ENCODE data around the gene CSNK2A2.

Gene CSNK2A2

DNA sequence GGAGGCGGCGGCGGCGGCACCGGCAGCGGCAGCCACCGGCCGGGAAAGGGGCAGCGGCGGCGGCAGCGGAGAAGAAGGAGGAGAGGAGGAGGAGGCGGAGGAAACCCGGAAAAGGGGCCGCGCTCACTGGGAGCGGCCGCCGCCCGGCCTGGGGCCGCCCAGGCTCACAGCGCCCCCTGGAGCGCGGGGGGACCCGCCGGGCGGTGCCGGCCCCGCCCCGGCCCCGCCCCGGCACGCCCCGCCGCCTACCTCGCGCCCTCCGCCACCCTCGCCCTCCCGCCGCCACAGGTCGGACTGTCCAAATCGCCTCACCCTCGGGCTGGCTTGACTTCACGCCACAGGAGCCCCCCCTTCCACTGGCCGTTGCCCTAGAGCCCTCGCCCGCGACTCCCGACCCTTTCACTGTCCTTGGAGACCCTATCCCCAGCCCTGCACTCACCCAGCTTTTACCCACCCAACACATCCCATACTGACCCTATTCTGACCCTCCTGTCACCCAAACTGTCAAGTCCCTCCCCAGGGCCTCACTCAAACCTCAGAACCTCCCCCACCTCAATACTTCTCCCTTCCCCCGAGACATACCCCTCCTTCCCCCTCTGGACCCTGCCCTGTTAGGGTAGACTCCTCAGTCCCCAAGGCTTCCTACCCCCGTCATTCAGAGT lies at the start of gene CSNK2A2:
TSS of gene CSNK2A2 (minus strand) at position 85 of the 662 bp plus-strand sequence. CDS start 370 bp downstream, outside the sequence.
- DNase-seq (ENCODE audit: low spot score) = peak; percentile 76

DNA sequence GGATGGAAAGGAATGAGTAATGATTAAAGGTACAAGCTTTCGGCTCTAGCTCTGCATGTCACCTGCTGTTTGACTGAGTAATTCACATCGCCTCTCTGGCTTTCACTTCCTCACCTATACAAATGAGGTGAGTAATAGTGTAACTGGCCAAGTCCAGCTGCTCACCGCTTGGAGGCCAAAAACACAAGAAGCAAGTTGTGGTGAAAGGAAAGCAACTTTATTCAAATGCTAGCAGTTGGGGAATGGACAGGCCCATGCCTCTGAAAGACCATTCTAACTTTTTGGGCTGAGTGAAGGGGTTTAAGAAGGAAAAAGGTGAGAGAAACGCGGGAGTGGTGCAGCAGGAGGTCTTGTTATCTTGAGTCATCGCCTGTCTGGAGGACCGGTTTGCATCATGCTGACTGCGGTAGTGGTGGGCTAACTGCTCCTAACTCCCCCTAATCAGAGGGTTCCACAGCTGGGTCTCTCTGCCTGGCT lies 45.7 kb upstream of the CSNK2A2 start:
- DNase-seq (ENCODE audit: low spot score) = no peak

DNA sequence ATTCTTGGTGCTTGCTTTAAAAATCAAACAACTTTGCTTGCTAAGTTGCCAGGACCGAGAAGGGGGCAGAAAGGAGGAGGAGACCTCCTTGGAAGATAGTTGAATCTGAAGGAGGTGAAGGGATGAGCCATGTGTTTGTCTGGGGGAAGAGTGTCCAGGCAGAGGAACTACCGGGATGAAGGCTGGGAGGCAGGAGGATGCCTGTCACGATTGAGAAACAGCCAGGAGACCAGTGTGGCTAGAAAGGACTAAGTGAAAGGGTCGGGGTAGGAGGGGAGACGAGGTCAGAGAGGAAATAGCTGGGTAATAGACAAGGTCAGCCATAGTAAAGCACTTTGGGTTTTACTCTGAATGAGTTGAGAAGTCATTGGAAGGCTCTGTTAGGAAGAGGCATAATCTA lies 38.9 kb upstream of the CSNK2A2 start:
- no peak for DNase-seq (ENCODE audit: low spot score)

DNA sequence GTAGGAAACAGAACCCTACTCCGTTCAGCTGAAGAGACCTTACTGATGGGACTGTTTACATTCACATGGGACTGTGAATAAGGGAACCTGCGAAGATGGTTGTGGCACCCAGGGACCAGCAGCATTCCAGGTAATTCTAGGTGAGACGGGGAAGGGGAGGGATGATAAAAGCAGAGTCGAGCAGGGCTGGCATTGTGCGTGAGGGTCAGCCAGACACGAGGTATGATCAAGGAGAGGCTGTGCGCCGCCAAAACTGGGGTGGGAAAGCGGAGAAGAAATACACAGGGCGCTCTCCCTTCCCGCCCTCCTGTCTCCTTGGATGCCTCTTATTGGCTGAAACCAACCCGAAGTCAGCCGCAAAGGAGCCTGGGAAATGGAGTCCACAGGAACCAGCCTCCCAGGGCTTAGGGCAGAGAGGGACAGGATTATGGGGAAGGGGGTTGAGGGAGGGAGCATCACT lies 38.4 kb upstream of the CSNK2A2 start:
- peak; percentile 88 for DNase-seq (ENCODE audit: low spot score)

DNA sequence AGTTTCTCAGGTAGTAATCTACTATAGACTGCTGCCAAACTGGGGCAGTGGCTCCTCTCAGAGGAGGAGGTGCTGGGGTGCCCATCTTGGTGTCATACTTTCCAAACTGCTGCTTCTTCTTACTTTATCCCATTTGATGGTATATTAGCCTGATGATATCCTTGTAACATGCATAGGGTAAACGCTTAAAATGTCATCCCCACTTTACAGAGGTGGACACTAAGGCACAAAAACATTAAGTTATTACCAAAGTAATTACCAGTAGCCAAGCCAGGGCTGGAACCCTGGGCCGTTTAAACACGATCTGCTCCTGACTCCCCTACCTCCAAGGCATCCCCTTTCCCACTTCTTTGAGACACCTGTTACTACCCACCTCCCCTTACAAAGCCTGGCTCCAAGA lies 37.8 kb upstream of the CSNK2A2 start:
- DNase-seq (ENCODE audit: low spot score) = no peak

DNA sequence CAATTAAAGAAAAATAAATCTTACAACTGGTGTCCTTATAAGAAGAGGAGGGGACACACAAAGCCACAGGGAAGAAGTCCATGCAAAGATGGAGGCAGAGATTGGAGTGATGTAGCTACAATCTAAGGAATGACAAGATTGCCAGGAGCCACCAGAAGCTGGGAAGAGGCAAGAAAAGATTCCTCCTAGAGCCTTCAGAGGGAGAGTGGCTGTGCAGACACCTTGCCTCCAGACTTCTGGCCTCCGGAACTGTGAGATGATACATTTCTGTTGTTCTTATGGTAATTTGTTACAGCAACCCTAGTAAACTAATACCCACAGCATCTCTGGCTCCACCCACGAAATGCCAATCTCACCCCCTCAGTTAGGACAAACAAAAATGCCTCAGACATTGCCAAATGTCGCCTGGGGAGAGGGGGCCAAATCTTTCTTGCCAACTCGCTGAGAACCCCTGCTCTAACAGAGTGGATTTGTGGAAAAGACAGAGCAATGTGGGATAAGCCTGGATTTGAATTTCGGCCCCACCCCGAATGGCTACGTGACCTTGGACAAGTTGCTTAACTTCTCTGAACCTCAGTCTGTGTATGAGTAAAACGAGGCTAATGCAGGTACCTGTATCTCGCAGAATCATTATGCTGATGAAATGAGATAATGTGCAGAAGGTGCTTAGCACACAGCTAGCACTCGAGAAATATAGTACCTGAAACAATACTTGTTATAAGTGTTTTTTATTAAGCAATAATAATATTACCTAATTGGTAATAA lies 37.1 kb upstream of the CSNK2A2 start:
- DNase-seq (ENCODE audit: low spot score) = no peak

DNA sequence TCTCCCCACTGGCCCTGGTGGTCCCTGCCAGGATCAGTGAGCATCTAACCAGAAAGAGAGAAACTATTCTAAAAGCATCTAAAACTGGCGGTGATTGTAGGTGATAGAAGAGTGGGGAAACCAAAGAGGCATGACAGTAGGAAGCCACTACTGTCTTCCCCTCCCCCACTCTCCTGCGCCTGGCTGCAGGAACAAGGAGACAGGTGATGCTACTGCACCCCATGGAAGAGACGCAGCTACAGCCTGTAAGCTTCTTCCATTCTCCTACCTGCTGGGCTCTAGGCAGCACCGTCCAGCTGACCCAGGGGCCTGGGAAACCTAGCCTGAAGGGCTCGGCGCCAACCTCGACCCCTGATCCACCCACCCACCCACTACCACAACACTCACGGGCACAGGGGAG lies 32.4 kb upstream of the CSNK2A2 start:
- no peak for DNase-seq (ENCODE audit: low spot score)

DNA sequence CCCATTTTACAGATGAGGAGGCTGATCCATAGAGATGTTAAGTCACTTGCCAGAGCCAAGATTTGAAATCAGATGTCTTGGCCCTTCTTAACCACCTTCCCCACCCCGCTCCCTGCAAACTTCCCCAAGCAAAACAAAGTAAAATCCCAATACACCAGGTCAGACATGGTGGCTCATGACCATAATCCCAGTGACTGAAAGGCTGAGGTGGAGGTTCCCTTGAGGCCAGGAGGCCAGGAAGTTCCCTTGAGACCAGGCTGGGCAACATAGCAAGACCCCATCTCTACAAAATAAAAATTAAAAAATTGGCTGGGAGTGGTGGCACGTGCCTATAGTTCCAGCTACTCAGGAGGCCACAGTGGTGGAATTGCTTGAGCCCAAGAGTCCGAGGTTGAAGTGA lies 28.9 kb upstream of the CSNK2A2 start:
- no peak for DNase-seq (ENCODE audit: low spot score)

DNA sequence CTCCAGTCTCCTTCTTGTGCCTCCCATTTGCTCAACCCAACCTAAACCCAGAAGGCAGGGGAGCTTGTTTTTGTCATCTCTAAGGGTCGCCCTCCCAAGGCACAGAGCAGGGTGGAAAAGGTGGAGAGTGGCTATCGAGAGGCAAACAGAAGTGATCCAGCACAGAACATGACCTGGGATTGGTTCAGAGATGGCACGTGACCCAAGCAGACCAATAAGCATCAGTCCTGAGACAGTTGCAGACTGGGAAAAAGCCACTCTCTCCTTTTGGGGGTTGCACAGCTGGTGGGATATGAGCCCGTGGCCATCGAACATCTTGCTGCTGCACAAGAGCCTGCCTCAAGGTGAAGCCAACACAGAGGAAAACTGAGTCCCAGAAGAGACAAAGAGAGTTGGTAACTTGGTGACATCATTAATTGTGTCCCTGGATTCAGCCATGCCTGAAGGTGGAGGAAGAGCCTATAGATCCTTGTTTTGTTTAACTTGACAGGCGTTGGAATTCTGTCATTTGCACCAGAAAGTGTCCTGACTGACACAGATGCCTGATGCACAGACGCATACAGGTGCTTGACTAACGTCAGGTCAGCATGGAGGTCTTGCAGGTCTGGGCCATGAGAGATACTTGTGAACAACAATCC lies 28.2 kb upstream of the CSNK2A2 start:
- no peak for DNase-seq (ENCODE audit: low spot score)

DNA sequence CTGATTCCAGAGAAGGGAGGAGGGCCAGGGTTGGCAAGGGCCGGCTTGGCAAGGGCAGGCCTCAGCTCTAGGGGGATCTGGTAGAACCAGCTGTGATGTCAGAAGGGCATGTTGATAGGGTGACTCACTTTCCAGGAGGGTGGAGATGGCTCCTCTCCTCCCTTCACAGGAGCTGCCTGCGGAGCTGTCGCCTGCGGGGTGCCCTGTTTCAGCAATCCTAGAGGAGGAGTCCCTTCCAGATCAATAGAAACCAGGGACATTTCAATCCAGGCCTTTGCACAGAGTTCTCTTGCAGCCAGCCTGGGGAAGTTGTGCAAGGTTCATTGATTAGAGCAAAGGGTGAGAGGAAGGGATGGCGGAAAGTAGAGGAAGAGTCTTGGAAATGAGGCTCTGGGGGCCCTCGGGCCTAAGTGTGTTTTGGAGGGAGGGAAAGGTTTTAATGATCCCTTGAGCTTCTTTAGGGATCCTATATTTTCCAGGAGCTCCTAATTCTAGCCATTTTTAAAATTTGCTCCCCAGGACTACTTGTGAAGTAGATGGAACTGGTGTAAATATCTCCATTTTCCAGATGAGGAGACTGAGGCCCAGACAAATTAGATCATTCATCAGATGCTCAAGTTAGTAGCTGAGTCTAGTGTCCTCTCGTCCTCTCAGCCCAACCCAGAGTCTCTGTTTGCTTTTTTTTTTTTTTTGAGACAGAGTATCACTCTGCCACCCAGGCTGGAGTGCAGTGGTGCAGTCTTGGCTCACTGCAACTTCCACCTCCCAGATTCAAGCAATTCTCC lies 24.8 kb upstream of the CSNK2A2 start:
- DNase-seq (ENCODE audit: low spot score) = no peak

DNA sequence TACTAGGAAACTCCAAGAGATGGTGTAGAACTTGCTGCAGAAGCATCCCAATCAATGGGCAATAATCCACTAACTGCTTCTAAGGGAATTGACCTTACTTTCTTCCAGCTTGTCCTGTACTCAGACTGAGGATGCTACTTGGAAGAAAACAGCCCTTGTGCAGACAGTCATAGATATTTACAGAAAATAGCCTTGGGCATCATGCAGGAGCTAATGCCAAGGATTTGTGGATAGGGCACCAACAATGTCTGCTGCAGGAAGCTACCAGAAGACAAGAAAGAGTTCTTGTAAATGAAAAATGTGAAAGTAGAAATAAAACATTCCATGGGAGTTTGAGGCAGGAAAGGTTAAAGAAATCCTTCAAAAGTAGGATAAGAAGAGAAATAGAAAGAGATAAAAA lies 21.5 kb upstream of the CSNK2A2 start:
- DNase-seq (ENCODE audit: low spot score) = no peak

DNA sequence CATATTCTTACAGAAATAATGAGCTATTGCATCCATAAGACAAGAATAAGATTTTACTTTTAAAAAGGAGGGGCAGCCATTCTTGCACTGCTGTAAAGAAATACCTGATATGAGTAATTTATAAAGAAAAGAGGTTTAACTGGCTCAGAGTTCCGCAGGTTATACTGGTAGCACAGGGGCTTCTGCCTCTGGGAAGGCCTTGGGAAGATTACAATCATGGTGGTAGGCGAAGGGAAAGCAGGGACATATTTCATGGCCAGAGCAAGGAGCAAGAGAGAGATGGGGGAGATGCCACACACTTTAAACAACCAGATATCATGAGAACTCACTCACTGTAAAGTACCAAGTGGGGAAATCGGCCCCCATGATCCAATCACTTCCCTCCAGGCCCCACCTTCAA lies 20.9 kb upstream of the CSNK2A2 start:
- DNase-seq (ENCODE audit: low spot score) = no peak

DNA sequence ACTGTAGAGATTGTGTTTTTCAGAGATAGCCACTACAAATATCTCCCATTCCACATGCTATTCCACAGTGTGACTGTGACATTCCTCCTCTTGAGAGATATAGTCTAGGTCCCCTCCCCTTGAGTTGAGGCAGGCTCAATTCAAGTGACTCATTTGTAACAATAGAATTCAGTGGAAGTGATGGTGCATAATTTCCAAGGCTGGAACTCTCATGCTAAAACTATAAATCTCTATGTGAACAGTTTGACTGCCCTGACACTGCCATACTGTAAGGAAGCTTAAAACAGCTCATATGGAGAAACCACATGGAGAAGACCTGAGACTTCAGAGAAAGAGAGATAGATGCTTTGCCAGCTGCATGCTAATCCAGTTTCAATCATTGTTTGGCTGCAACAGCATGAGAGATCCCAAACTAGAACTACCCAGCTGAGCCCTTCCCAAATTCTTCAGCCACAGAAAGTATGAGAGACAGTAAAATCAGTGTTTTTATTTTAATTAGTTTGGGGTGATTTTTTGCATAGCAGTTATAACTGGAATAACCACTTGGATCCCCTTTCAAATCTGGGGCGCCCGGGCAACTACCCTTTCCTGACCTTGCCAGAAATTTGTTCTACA lies 19.5 kb upstream of the CSNK2A2 start:
- no peak for DNase-seq (ENCODE audit: low spot score)

DNA sequence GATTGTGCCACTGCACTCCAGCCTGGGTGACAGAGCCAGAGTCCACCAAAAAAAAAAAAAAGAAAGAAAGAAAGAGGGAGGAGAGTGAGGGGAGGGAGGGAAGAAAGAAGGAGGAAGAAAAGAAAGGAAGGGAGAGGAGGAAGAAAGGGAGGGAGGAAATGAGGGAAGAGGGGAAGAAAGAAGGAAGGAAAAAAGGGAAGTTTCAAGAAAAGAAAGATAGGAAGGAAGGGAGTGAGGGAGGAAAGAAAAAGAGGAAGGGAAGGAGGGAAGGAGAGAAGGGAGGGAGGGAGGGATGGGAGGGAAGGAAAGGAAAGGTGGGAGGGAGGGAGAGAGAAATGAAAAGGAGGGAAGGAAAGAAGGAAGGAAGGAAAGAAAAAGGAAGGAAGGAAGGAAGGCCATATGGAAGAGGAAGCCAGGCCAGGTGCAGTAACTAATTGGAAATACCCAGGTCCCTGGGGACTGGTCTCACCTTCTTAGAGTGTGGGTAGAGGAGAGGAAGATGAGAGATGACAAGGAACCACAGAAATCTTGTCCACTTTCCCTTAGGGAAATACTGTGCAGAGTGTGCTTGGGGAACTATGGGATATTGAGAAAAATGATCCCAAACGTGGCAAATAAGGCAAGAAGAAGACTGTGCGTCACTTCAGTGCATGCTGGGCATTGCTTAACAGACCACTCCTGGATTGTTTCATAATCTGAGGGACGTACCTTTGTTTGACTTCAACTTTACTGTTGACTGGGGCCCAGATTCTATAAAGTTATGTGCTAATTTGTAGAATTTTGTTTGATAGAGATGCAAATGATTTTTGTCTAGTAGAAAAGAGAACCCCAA lies 15.1 kb upstream of the CSNK2A2 start:
- DNase-seq (ENCODE audit: low spot score) = no peak

DNA sequence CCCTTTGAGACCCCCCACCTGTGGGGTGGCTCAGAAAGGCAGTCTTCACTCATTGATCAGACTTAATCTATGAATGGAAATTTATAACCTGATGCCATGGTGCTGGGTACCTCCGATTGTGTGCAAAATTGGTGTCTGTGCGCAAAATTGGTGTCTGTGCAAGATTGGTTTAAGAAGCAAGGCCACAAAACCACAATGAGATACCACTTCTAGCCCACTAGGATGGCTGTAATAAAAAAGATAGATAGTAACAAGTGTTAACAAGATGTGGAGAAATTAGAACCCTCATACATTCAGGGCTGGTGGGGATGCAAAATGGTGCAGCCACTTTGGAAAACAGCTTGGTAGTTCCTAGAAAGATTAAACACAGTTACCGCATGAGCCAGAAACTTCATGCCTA lies 13.9 kb upstream of the CSNK2A2 start:
- DNase-seq (ENCODE audit: low spot score) = no peak

DNA sequence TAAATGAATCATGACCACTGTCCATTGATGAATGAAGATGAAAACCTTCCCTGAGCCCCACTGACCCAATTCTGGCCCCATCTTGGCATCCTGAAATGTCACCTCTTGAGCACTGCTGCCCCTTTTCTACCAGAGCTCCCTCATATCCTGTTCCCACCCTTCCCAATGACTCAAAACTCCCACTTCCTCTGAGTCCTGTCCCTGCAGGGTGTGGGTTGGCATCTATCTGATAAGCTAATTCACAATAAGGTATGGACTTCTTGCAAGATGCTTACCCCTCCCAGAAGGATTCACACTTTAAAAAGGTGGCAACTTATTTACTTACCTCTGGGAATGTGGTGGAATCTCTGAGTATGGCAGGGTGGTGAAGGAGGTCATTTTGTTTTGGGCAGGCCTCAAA lies 13.3 kb upstream of the CSNK2A2 start:
- no peak for DNase-seq (ENCODE audit: low spot score)

DNA sequence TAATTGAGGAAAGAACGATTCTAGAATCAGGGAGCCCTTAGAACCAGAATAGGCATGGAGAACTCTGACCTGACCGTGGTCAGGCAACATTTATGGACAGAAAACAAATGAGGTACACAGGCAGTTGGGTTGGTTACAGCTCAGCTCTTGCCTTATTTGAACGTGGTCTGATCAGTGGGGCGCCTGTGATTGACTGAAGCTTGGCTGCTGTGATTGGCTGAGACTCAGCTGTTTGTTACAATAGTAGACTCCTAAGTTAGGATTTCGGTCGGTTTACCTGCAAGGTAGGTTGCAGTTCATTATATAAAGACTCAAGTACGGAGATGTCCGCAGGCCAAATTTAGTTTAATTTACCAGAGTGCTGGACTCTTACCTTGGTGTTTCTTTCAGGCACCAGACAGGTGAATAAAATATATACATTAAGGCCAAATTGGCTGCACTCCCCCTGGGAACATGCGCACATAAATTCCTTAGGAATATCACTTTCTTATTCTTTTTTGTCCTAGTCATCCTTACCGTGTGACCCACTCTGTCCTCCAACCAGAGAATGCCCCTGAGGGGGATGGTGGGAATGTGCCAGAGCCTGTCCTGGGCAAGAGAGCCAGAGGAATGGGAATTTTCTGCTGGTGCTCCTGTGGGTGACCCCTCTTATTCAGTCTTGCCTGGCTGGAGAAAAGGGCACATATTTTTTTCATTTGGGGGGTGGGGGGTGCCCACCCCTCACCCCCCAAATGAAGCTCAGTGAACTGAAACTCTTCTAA lies 7.5 kb upstream of the CSNK2A2 start:
- DNase-seq (ENCODE audit: low spot score) = no peak

DNA sequence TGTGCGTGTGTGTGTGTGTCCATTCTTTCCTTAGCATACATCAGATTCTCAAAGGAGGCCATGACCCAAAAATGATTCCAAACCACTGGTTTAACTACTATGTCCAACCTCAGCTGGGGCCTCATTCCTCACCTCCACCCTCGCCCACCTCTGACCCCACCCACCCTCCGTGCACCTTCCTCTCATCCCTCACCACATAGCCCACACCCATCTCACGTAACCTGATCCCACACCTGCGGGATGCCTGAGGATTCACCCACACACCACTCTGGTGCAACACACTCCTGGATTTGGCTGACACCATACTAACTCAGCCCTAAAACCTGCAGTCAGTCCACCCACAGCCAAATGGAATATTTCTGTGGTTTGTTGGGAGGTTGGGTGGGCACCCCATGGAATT lies 3.3 kb upstream of the CSNK2A2 start:
- no peak for DNase-seq (ENCODE audit: low spot score)

DNA sequence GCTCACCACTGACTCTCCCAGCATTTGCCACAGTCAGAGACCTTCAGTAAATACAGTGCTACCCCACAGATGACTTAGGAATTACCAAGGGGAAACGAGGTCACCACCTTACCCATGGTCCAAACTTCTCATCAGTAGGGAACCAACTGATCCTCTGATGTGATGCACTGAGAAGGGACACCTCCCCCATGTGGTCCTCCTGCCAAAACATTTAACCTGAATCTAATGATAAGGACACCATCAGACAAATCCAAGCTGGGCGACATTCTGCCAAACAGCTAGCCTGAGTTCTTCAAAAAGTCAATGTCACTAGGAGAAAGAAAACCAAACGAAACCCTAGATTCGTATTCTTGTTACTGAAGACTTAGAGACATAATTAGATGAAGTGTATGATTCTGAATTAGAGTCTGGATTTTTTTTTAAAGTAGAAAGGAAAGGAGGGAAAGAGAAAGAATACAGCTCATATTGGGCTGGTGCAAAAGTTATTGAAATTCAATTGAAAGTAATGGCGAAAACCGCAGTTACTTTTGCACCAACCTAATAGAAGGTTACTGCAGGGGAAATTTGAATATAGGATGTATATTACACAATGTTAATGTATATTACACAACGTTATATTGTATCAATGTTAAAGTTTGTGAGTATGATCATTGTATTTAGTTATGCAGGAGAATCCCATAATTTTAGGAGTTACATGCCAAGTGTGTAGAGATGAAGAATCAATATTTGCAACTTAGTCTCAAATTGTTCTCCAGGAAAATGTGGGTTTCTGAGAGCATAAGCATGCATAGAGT lies 2.3 kb upstream of the CSNK2A2 start:
- no peak for DNase-seq (ENCODE audit: low spot score)
